IPS-NIHi11 (cell line): ENCODE measurements around the gene ACSM2B.
"Not testable (repeated sequence)": the region's sequence is repeated elsewhere in the genome, so short reads cannot be mapped to it uniquely, and the experiment has no call there.

ENCODE experiments used
- DNase-seq: peaks from one replicate; pipeline ENCODE4 v3.0.0; 2012; ENCODE audit warnings: mixed read lengths, low spot score

The ACSM2B gene, protein sequence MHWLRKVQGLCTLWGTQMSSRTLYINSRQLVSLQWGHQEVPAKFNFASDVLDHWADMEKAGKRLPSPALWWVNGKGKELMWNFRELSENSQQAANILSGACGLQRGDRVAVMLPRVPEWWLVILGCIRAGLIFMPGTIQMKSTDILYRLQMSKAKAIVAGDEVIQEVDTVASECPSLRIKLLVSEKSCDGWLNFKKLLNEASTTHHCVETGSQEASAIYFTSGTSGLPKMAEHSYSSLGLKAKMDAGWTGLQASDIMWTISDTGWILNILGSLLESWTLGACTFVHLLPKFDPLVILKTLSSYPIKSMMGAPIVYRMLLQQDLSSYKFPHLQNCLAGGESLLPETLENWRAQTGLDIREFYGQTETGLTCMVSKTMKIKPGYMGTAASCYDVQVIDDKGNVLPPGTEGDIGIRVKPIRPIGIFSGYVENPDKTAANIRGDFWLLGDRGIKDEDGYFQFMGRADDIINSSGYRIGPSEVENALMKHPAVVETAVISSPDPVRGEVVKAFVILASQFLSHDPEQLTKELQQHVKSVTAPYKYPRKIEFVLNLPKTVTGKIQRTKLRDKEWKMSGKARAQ

DNA sequence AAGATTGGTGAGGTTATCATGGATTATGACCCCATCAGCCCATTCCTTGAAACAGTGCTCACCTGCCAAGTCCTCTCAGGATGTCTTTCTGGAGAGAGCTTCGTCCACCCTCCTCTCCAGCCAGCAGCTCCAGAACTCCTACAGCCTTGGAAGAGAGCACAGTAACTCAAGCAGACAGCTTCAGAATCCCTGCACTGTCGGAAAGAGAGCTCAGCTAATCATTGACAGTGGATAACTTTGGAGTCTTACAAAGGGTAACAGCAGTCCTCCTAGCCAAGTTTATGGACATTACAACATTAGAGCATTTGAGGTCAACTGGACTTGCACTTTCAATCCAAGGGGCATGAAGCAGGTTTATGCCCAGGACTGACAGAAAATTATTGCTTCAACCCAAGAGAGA is at the start of gene ACSM2B:
Gene ACSM2B (minus strand): TSS at position 223 of the 400 bp plus-strand sequence. CDS start 11,522 bp downstream, outside the sequence.
- not testable (repeated sequence) for DNase-seq

- no peak for DNase-seq
Measured at GRCh38 chr16:20624882-20625807, 49.0 kb upstream of the ACSM2B start.

- DNase-seq = no peak
Measured at GRCh38 chr16:20624205-20624604, 48.0 kb upstream of the ACSM2B start.

DNA sequence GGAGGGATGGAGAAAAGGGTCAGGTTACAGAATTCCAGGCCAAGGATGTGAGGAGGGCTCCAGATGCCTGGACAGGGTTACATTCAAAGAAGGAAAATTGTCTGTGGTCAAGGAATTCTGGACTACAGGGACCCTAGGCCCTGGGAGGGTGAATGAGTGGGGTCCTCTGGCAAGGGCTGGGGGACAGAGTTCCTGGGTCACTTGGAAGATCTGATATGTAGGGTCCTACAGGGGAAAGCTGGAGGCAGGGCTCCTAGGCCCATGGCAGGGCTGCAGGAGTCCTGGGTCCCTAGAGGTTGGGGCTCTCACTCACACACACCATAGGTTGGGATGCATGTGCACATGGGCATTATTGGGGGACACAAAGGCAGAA is 46.3 kb upstream of the ACSM2B start:
- DNase-seq = no peak

DNA sequence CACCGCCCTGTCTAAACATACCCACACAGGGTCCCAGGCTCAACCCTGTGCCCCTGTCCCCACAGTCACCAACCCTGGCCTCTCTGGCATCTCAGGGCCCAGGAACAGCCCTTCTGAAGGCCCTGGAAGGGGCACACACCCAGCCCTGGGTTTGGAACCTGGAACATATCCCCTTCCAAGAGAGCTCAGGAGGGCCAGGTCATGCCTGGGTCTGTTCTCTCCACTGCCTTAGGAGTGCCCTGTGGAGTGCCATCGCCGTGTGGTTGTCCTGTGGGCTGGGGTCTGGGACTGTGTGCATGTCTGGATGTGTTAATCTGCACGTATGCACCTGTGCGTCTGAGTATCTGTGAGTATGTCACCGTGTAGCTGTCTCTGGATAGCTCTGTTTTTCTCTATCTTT is 45.2 kb upstream of the ACSM2B start:
- DNase-seq = no peak

DNA sequence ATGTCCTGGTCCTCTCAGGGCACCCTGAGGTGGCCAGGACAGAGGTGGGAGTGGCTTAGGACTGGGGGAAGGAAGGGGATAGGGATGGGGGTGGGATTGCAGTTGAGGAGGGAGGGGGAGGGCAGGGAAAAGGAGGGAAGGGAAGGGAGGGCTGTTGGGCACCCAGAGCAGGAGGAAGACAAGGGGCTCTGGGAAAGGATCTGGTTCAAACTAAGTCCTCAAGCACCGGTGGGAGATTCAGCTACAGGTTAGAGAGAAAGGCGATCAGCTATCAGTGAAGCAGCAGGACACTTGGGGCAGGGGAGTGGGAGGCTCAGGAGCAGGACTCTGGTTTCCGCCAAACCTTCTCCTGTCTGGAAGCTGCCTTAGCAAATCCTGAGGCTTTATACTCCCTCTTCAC is 44.6 kb upstream of the ACSM2B start:
- DNase-seq = no peak

GRCh38 chr16:20620003-20620402 is 43.8 kb upstream of the ACSM2B start:
- no peak for DNase-seq

DNA sequence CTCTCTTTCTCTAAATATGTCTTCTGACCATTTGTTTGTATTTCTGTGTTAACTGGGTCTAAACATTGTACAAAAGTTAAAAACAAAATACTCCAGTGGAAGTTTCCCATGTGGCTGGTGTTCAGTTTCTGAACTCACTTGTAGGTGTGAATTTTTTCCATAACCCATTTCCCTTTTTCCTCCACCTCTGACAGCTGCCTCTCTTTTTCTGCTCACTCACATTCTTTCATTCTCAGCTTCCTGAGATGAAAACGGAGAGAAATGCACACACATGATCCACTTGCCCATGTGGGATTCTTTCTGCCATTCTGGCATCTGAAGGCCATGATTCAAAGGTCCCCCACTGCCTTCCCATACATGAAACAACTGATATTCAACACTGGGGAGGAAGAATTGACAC is 41.1 kb upstream of the ACSM2B start:
- DNase-seq = no peak

- DNase-seq = no peak
Measured at GRCh38 chr16:20614186-20615141, 38.3 kb upstream of the ACSM2B start.

DNA sequence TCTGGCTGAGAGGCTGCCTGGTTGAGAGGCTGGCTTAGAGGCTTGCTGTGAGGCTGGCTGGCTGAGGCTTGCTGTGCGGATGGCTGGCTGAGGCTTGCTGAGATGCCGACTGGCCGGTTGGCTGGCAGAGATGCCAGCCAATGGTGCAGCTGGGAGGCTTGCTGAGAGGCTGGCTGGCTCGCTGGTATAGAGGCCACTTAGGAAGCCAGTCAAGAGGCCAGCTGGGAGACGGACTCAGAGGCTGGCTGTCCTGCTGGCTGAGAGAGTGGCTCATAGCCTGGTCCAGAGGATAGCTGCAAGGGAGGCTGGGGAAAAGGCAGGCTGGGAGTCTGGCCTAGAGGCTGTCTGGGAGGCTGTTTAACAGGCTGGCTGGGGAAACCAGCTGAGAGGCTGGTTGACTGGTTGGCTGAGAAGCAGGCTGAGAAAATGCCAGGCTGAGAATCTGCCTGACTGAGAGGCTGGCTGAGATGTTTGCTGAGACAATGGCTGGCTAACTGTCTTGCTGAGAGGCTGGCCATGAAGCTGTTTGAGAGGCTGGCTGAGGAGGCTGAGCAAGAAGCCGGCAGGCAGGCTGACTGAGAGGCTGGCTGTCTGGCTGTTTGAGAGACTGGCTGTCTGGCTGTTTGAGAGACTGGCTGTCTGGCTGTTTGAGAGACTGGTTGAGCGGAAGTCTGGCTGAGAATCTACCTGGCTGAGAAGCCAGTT is 37.5 kb upstream of the ACSM2B start:
- no peak for DNase-seq

DNA sequence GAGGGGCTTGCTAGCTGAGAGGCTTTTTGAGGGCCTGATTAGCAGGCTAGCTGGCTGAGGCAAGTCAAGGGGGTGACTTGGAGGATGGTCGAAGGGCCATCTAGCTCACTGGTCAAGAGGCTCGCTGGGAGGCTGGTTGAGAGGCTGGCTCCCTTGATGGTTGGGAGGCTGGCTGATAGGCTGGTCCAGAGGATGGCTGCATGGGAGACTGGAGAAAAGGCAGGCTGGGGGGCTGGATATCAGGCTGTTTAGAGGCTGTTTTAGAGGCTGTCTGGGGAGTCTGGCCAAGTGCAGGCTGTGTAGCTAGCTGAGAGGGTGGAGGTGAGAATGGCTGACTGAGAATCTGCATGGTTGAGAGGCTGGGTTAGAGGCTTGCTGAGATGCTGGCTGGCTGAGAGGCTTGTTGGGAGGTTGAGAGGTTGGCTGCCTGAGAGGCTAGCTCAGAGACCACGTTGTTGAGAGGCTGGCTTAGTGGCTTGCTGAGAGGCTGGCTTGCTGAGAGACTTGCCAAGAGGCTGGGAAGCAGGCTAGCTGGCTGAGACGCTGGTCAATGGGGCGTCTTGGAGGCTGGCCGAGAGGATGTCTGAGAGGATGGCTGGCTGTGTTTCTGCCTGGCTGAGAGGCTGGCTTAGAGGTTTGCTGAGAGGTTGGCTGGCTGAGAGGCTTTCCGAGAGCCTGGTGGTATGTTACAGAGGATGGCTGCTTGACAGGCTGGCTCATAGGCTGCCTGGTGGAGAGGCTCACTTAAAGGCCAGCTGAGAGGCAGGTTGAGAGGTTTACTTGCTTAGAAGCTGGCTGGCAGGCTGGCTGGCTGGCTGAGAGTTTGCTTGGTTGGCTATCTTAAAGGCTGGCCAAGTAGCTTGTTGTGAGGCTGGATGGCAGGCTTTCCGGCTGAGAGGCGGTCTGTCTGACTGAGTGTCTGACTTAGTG is 36.6 kb upstream of the ACSM2B start:
- DNase-seq = no peak

- no peak for DNase-seq
Measured at GRCh38 chr16:20611975-20612481, 35.9 kb upstream of the ACSM2B start.

- no peak for DNase-seq
Measured at GRCh38 chr16:20611350-20611902, 35.3 kb upstream of the ACSM2B start.

DNA sequence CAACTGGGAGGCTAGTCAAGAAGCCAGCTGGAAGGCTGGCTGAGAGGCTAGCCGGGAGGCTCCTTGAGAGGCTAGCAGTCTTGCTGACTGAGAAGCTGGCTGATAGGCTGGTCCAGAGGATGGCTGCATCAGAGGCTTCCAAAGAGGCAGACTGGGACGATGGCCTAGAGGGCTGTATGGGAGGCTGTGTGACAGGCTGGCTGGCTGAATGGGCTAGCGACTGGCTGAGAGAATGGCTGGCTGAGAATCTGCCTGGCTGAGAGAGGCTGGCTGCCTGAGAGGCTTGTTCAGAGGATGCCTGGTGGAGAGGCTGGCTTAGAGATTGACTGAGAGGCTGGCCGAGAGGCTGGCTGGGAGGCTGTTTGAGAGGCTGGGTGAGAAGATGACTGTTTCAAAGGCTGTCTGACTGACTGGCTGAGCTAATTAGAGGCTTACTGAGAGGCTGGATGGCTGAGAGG is 34.8 kb upstream of the ACSM2B start:
- no peak for DNase-seq

GRCh38 chr16:20610211-20610891 is 34.2 kb upstream of the ACSM2B start:
- no peak for DNase-seq

GRCh38 chr16:20602205-20602604 is 26.0 kb upstream of the ACSM2B start:
- DNase-seq = not testable (repeated sequence)

- not testable (repeated sequence) for DNase-seq
Measured at GRCh38 chr16:20599475-20599874, 23.3 kb upstream of the ACSM2B start.

DNA sequence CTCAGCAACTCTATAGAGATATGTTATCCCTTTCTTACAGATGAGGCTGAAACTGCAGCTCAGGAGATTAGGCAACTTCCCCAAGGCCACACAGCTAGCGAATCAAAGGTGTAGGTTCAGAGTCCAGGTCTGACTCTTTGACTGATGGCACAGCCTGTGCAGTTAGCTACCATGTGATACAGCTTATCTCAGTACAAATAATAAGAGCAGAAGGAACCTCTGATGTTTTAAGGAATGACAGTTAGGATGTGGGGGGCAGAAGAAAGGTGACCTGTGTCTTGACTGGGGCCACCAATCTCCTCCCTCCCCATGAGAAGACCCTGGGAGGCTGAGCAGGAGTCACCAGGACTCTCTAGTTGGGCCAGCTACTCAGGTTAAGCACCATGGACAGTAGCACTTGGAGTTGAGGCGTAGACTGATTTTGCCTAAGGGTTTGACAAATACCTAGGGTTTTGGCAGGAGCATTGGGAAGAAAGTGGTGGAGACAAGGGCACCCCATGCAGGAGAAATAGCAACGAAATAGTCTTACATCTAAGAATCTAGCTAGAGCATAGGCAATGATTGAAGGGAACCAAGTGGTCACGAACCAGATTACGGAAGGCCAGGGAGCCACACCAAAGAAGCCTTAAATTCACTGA is 22.8 kb upstream of the ACSM2B start:
- peak; percentile 41 for DNase-seq
